HUDEP-2 (cell line): ENCODE measurements around the gene NOL4L.
"Not testable (repeated sequence)": the region's sequence is repeated elsewhere in the genome, so short reads cannot be mapped to it uniquely, and the experiment has no call there.

Experiments
- DNase-seq, 76 experiments: peaks; one replicate each; lab custom pipeline; 2025; ENCODE audit not compliant: unreplicated experiment in 76 of 76; lab: John Stamatoyannopoulos, UW

The NOL4L gene

GRCh38 chr20:32437391-32438074 lies 147.6 kb downstream of the NOL4L start:
- peak in 9 of 76 experiments; percentile 6 to 17 (median 11) for DNase-seq

- DNase-seq = no peak
Measured at GRCh38 chr20:32436968-32437367, 148.2 kb downstream of the NOL4L start.

GRCh38 chr20:32436142-32436861 lies 148.8 kb downstream of the NOL4L start:
- DNase-seq = no peak

- DNase-seq = no peak
Measured at GRCh38 chr20:32435449-32436107, 149.6 kb downstream of the NOL4L start.

- no peak for DNase-seq
Measured at GRCh38 chr20:32434434-32434833, 150.7 kb downstream of the NOL4L start.

GRCh38 chr20:32433311-32434021 lies 151.7 kb downstream of the NOL4L start:
- DNase-seq = no peak

GRCh38 chr20:32432277-32432676 lies 152.9 kb downstream of the NOL4L start:
- DNase-seq = no peak

- DNase-seq = no peak
Measured at GRCh38 chr20:32431457-32431856, 153.7 kb downstream of the NOL4L start.

- DNase-seq = no peak
Measured at GRCh38 chr20:32429745-32430360, 155.3 kb downstream of the NOL4L start.

- DNase-seq = no peak
Measured at GRCh38 chr20:32429343-32429742, 155.8 kb downstream of the NOL4L start.

GRCh38 chr20:32427996-32428395 lies 157.1 kb downstream of the NOL4L start:
- DNase-seq = no peak

GRCh38 chr20:32421290-32421689 lies 163.8 kb downstream of the NOL4L start:
- no peak for DNase-seq

- no peak for DNase-seq
Measured at GRCh38 chr20:32418376-32418775, 166.8 kb downstream of the NOL4L start.

- no peak for DNase-seq
Measured at GRCh38 chr20:32416206-32416605, 168.9 kb downstream of the NOL4L start.

- DNase-seq = no peak
Measured at GRCh38 chr20:32415494-32415893, 169.6 kb downstream of the NOL4L start.

GRCh38 chr20:32411955-32412706 lies 173.0 kb downstream of the NOL4L start:
- no peak for DNase-seq

- DNase-seq = not testable (repeated sequence)
Measured at GRCh38 chr20:32407131-32407750, 177.9 kb downstream of the NOL4L start.

GRCh38 chr20:32406701-32407100 lies 178.4 kb downstream of the NOL4L start:
- DNase-seq = no peak

GRCh38 chr20:32404017-32404416 lies 181.1 kb downstream of the NOL4L start:
- DNase-seq = peak in 61 of 76 experiments; percentile 2 to 80 (median 40)
